K562 (cell line): ENCODE measurements around the gene RALY.

ENCODE experiments used
- EWSR1 ChIP-seq: fragments of 450-650 bp; IDR thresholded peaks from 2 replicates; pipeline ENCODE4 v1.6.1; 2018; ENCODE audit warnings: borderline replicate concordance, mild to moderate bottlenecking, low read depth, moderate library complexity; ENCODE audit not compliant: partially characterized antibody
- EZH2 ChIP-seq: IDR thresholded peaks from 2 replicates; pipeline ENCODE4 v1.6.1; 2012; ENCODE audit warnings: low read depth, mild to moderate bottlenecking, inconsistent platforms, low read length, borderline replicate concordance
- JUND ChIP-seq, 2 experiments: IDR thresholded peaks; 2 replicates in 1 of 2; 3 replicates in 1 of 2; pipeline ENCODE4 v1.6.1; 2011; ENCODE audit warnings: borderline replicate concordance in 2 of 2, low read depth in 2 of 2, low read length in 2 of 2, improper control_type of control experiment in 1 of 2, missing biosample characterization in 1 of 2, missing genetic modification characterization in 1 of 2, missing genetic modification reagents in 1 of 2
- NFYB ChIP-seq: IDR thresholded peaks from 2 replicates; pipeline ENCODE4 v1.6.1; 2011; ENCODE audit warnings: mild to moderate bottlenecking, moderate library complexity; ENCODE audit not compliant: insufficient read length; ENCODE audit errors: extremely low read depth
- RBM14 ChIP-seq: fragments of 200-400 bp; formaldehyde crosslinking; IDR thresholded peaks from 2 replicates; pipeline ENCODE4 v1.6.1; 2018; ENCODE audit warnings: low read depth, mild to moderate bottlenecking, low read length, moderate library complexity, borderline replicate concordance; ENCODE audit not compliant: insufficient read depth
- ZFP30 ChIP-seq: fragments of 250-450 bp; sonication (Bioruptor Pico); IDR thresholded peaks from 2 replicates; pipeline ENCODE4 v1.8.0; 2022; ENCODE audit warnings: moderate library complexity, mild to moderate bottlenecking, inconsistent platforms, borderline replicate concordance
- TF ChIP-seq, protein P1 (sequence below): fragments of 450-650 bp; IDR thresholded peaks from 2 replicates; pipeline ENCODE4 v1.6.1; 2016; ENCODE audit warnings: antibody characterized with exemption

DNA sequence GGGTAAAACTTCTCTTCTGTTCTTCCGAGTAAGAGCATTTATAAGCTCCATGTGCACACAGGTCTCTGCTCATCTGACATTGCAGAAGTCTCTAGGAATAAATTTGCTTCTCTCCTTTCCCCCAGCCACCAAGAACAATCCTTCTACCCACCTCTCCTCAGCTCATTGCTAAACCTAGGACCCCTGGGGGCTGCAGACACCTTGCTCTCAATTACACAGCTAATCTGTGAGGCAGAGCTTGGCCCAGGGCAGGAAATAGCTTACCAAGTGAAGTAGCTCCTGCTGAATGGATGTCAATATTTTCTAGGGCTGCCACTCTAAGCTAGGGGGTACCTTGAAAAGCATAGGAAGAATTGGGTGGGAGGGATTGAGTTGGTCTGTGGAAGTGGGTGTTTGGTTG, 74.3 kb downstream of the RALY start:
- TF ChIP-seq NFYB: no peak
- no peak for TF ChIP-seq EWSR1
- TF ChIP-seq EZH2: no peak
- TF ChIP-seq JUND (IDR thresholded peaks at IDR 0.05; ENCODE audit: borderline replicate concordance, low read depth, low read length): no peak
- TF ChIP-seq JUND (tag; IDR thresholded peaks at IDR 0.05; ENCODE audit: borderline replicate concordance, low read depth, low read length): no peak
- TF ChIP-seq RBM14: no peak
- TF ChIP-seq, protein P1, sequence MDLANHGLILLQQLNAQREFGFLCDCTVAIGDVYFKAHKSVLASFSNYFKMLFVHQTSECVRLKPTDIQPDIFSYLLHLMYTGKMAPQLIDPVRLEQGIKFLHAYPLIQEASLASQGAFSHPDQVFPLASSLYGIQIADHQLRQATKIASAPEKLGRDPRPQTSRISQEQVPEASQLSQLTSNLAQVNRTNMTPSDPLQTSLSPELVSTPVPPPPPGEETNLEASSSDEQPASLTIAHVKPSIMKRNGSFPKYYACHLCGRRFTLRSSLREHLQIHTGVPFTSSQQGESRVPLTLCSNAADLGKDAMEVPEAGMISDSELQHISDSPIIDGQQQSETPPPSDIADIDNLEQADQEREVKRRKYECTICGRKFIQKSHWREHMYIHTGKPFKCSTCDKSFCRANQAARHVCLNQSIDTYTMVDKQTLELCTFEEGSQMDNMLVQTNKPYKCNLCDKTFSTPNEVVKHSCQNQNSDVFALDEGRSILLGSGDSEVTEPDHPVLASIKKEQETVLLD: no peak
- no peak for TF ChIP-seq ZFP30 (CRISPR knock-in tag)
